C4-2B (cell line): ENCODE measurements around the gene ZDHHC7.

Experiments used
- ZFX ChIP-seq: fragments of 450-650 bp; IDR thresholded peaks from 2 replicates; pipeline ENCODE4 v1.6.1; 2017
- TF ChIP-seq, protein P1 (sequence below): fragments of 450-650 bp; conservative IDR thresholded peaks from 2 replicates; pipeline ENCODE4 v1.5.1; 2017; ENCODE audit warnings: mild to moderate bottlenecking

DNA sequence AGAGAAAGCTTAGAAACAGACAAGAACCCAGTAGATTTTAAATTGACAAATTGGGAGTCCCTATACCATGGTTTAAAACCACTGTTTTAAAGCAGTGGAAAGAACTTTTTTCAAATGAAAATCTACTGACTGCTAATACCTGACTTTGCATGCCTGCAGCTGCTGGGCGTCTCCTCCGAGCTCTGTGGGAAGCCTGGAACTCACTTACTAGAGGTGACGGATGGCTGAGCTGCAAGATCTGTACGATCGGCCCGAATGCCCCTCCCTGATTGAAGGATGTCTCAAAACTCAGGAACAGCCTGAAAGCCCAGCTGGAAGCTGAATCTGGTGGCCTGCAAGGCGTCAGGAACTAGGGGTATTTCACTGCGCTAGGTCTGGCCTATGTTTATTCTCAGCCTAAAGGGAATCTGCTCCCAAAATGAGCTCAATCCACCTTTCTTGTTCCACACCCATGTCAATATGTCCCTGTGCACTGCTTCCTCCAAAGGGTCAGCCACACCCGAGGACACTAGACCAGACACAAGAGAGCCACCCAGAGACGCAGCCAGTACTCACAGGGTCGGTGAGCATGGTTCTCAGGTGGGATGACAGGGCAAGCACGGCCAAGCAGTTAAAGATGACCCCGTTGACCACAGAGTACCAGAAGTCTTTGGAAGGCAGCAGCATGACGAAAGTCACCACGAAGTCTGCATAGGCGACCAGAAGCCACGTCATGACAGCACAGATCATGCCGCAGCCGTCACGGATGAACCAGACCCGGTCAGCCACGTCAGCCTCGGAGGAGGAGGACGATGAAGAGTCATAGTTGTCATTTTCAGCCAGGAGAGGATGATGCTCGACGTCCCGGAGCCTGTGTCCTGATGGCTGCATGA, 21.4 kb downstream of the ZDHHC7 start:
- TF ChIP-seq, protein P1, sequence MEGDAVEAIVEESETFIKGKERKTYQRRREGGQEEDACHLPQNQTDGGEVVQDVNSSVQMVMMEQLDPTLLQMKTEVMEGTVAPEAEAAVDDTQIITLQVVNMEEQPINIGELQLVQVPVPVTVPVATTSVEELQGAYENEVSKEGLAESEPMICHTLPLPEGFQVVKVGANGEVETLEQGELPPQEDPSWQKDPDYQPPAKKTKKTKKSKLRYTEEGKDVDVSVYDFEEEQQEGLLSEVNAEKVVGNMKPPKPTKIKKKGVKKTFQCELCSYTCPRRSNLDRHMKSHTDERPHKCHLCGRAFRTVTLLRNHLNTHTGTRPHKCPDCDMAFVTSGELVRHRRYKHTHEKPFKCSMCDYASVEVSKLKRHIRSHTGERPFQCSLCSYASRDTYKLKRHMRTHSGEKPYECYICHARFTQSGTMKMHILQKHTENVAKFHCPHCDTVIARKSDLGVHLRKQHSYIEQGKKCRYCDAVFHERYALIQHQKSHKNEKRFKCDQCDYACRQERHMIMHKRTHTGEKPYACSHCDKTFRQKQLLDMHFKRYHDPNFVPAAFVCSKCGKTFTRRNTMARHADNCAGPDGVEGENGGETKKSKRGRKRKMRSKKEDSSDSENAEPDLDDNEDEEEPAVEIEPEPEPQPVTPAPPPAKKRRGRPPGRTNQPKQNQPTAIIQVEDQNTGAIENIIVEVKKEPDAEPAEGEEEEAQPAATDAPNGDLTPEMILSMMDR = no peak
- no peak for TF ChIP-seq ZFX
